H1 (cell line): ENCODE data around the gene ERCC6L. TPM values are rescaled to one million over a fixed set of nuclear protein-coding genes. Genes with fewer than 3 reads are reported as not detected.

ENCODE experiments used
- CBX5 ChIP-seq: fragments of 300-800, 300-1000 bp; sonication (generic); IDR thresholded peaks from 2 replicates; pipeline ENCODE4 v1.7.1; 2016; ENCODE audit warnings: antibody characterized with exemption, low read length, low read depth
- CTCF ChIP-seq, 3 experiments: IDR thresholded peaks; 1 replicate in 2 of 3; 2 replicates in 1 of 3; pipeline versions ENCODE4 v1.5.1 to v1.6.1; 2011; ENCODE audit warnings: low read length in 3 of 3, mild to moderate bottlenecking in 3 of 3, inconsistent platforms in 2 of 3, low read depth in 1 of 3, moderate library complexity in 1 of 3; ENCODE audit not compliant: insufficient read depth in 1 of 3; ENCODE audit errors: control extremely low read depth in 1 of 3
- RAD21 ChIP-seq, 2 experiments: IDR thresholded peaks in 1 of 2; conservative IDR thresholded peaks in 1 of 2; 2 replicates each; pipeline ENCODE4 v1.6.1; 2011; ENCODE audit warnings: low read depth in 2 of 2, low read length in 2 of 2, improper control_type of control experiment in 1 of 2, inconsistent platforms in 1 of 2, mild to moderate bottlenecking in 1 of 2, moderate library complexity in 1 of 2
- polyA plus RNA-seq, 7 experiments: library from polyadenylated mRNA; depleted of rRNA in 3 of 7; stranded (reverse) in 5 of 7; unstranded in 2 of 7; fragments of >200 nt in 5 of 7; fragments of 200-250 nt in 2 of 7; gene quantifications; 1 replicate in 5 of 7; 2 replicates in 1 of 7; 4 replicates in 1 of 7; pipeline versions ENCODE4 v1.2.1 to v1.2.3, GENCODE V29; 2011 to 2013; ENCODE audit warnings: missing spikeins in 2 of 7, mixed read lengths in 2 of 7
- total RNA-seq: library from RNA; stranded (reverse); fragmentation: NEBNext Ultra II Directional; extraction: Animal tissue kit (Norgen Biotek cat#: 25700); gene quantifications from 2 replicates; pipeline ENCODE4 v1.2.1, GENCODE V29; 2021

The ERCC6L gene
- total and polyA plus RNA-seq, 2 of the 8 experiments (the other 6 are each of a cell fraction or from before 2014, with no cell fraction given) = 4.0 to 23.9 TPM

GRCh38 chrX:72245461-72246089, 6.7 kb upstream of the ERCC6L start (continued):
- peak; percentile 69 to 82 (median 74) for TF ChIP-seq CTCF (IDR thresholded peaks at IDR 0.05; ENCODE audit: control extremely low read depth in 1 of 3, insufficient read depth in 1 of 3, low read depth in 1 of 3, low read length in 3 of 3)
- peak; percentile 79 to 86 for TF ChIP-seq RAD21 (IDR thresholded peaks at IDR 0.05 in 1 of 2, conservative IDR thresholded peaks at IDR 0.05 in 1 of 2; ENCODE audit: low read depth in 2 of 2, low read length in 2 of 2)
- no peak for TF ChIP-seq CBX5
